H1 (cell line): ENCODE measurements around the gene APOBEC3F. TPM values are rescaled to one million over a fixed set of nuclear protein-coding genes. Genes with fewer than 3 reads are reported as not detected.
A peak's percentile ranks its signal among the peaks of the same experiment; 100 is the strongest.

Source experiments
- CBX8 ChIP-seq: fragments of 300-800, 300-1000 bp; sonication (generic); IDR thresholded peaks from 2 replicates; pipeline ENCODE4 v1.7.1; 2016; ENCODE audit warnings: low read depth, low read length, borderline replicate concordance
- CTBP2 ChIP-seq: IDR thresholded peaks from 2 replicates; pipeline ENCODE4 v1.7.0; 2011; ENCODE audit warnings: borderline replicate concordance, mild to moderate bottlenecking, moderate library complexity, mixed read lengths, low read length; ENCODE audit not compliant: insufficient read depth, insufficient read length
- EZH2 ChIP-seq: fragments of 200-600 bp; sonication (generic); IDR thresholded peaks from 2 replicates; pipeline ENCODE4 v1.7.1; 2012; ENCODE audit warnings: low read depth, mild to moderate bottlenecking, moderate library complexity, low read length, inconsistent platforms; ENCODE audit not compliant: severe bottlenecking
- GABPA ChIP-seq: IDR thresholded peaks from 2 replicates; pipeline ENCODE4 v1.6.1; 2011; ENCODE audit warnings: mild to moderate bottlenecking, low read length, moderate library complexity, borderline replicate concordance; ENCODE audit not compliant: insufficient read depth
- HDAC6 ChIP-seq: IDR thresholded peaks from one replicate; pipeline ENCODE4 v1.7.1; 2012; ENCODE audit warnings: low read depth, mild to moderate bottlenecking, inconsistent platforms, low read length, moderate library complexity
- NANOG ChIP-seq: IDR thresholded peaks from 2 replicates; pipeline ENCODE4 v1.6.1; 2011; ENCODE audit warnings: low read length, low read depth, mild to moderate bottlenecking, inconsistent platforms; ENCODE audit not compliant: insufficient read depth, poor library complexity, severe bottlenecking
- RFX5 ChIP-seq: IDR thresholded peaks from 2 replicates; pipeline ENCODE4 v1.6.1; 2011; ENCODE audit warnings: low read depth, low read length, improper control_type of control experiment, borderline replicate concordance
- SAP30 ChIP-seq: fragments of 300-600 bp; sonication (generic); IDR thresholded peaks from 2 replicates; pipeline ENCODE4 v1.7.1; 2012; ENCODE audit warnings: low read length, moderate library complexity, mild to moderate bottlenecking, inconsistent platforms; ENCODE audit not compliant: insufficient read depth, insufficient replicate concordance
- SP2 ChIP-seq: IDR thresholded peaks from 2 replicates; pipeline ENCODE4 v1.6.1; 2012; ENCODE audit warnings: mild to moderate bottlenecking, low read length, inconsistent platforms
- SRF ChIP-seq: IDR thresholded peaks from 2 replicates; pipeline ENCODE4 v1.6.1; 2011; ENCODE audit warnings: mild to moderate bottlenecking, low read depth, low read length, moderate library complexity
- TAF7 ChIP-seq: optimal IDR thresholded peaks from 2 replicates; pipeline ENCODE3; 2011; ENCODE audit warnings: low read depth, mild to moderate bottlenecking, inconsistent platforms, low read length, moderate library complexity, borderline replicate concordance
- polyA plus RNA-seq, 7 experiments: library from polyadenylated mRNA; depleted of rRNA in 3 of 7; stranded (reverse) in 5 of 7; unstranded in 2 of 7; fragments of >200 nt in 5 of 7; fragments of 200-250 nt in 2 of 7; gene quantifications; 1 replicate in 5 of 7; 2 replicates in 1 of 7; 4 replicates in 1 of 7; pipeline versions ENCODE4 v1.2.1 to v1.2.3, GENCODE V29; 2011 to 2013; ENCODE audit warnings: missing spikeins in 2 of 7, mixed read lengths in 2 of 7
- total RNA-seq: library from RNA; stranded (reverse); fragmentation: NEBNext Ultra II Directional; extraction: Animal tissue kit (Norgen Biotek cat#: 25700); gene quantifications from 2 replicates; pipeline ENCODE4 v1.2.1, GENCODE V29; 2021
- TF ChIP-seq, protein P1 (sequence below): IDR thresholded peaks from 2 replicates; pipeline ENCODE4 v1.6.1; 2011; ENCODE audit warnings: low read depth, mild to moderate bottlenecking, low read length; ENCODE audit not compliant: insufficient read depth
- TF ChIP-seq, protein P2 (sequence below): IDR thresholded peaks from 2 replicates; pipeline ENCODE4 v1.6.1; 2012; ENCODE audit warnings: low read length, inconsistent platforms
- TF ChIP-seq, protein P3 (sequence below): IDR thresholded peaks from 2 replicates; pipeline ENCODE4 v1.6.1; 2012; ENCODE audit warnings: inconsistent platforms

APOBEC3F gene
- total and polyA plus RNA-seq, 2 of the 8 experiments (the other 6 are each of a cell fraction or from before 2014, with no cell fraction given): 4.0 to 7.3 TPM

GRCh38 chr22:39098026-39098425 is 57.4 kb downstream of the APOBEC3F start (continued):
- TF ChIP-seq RFX5: no peak
- TF ChIP-seq CBX8: no peak
- TF ChIP-seq, protein P1, sequence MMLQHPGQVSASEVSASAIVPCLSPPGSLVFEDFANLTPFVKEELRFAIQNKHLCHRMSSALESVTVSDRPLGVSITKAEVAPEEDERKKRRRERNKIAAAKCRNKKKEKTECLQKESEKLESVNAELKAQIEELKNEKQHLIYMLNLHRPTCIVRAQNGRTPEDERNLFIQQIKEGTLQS: no peak
- TF ChIP-seq SRF: no peak
- no peak for TF ChIP-seq EZH2
- no peak for TF ChIP-seq SAP30
- TF ChIP-seq GABPA: no peak
- TF ChIP-seq TAF7: no peak
- TF ChIP-seq HDAC6: no peak
- no peak for TF ChIP-seq SP2
- TF ChIP-seq, protein P2, sequence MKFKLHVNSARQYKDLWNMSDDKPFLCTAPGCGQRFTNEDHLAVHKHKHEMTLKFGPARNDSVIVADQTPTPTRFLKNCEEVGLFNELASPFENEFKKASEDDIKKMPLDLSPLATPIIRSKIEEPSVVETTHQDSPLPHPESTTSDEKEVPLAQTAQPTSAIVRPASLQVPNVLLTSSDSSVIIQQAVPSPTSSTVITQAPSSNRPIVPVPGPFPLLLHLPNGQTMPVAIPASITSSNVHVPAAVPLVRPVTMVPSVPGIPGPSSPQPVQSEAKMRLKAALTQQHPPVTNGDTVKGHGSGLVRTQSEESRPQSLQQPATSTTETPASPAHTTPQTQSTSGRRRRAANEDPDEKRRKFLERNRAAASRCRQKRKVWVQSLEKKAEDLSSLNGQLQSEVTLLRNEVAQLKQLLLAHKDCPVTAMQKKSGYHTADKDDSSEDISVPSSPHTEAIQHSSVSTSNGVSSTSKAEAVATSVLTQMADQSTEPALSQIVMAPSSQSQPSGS: no peak
- no peak for TF ChIP-seq NANOG
- TF ChIP-seq, protein P3, sequence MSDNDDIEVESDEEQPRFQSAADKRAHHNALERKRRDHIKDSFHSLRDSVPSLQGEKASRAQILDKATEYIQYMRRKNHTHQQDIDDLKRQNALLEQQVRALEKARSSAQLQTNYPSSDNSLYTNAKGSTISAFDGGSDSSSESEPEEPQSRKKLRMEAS: 0 out of 2 replicates have a peak, but pooled peaks have one; percentile 29
- TF ChIP-seq CTBP2: no peak
